C4-2B (cell line): Measurements from ENCODE around the gene SLC25A25.

Experiments used
- H3K27ac ChIP-seq: fragments of 450-650 bp; 2 replicates; pipeline ENCODE4 v1.5.1; 2017
- ZFX ChIP-seq: fragments of 450-650 bp; IDR thresholded peaks from 2 replicates; pipeline ENCODE4 v1.6.1; 2017
- TF ChIP-seq, protein P1 (sequence below): fragments of 450-650 bp; conservative IDR thresholded peaks from 2 replicates; pipeline ENCODE4 v1.5.1; 2017; ENCODE audit warnings: mild to moderate bottlenecking

The SLC25A25 gene

DNA sequence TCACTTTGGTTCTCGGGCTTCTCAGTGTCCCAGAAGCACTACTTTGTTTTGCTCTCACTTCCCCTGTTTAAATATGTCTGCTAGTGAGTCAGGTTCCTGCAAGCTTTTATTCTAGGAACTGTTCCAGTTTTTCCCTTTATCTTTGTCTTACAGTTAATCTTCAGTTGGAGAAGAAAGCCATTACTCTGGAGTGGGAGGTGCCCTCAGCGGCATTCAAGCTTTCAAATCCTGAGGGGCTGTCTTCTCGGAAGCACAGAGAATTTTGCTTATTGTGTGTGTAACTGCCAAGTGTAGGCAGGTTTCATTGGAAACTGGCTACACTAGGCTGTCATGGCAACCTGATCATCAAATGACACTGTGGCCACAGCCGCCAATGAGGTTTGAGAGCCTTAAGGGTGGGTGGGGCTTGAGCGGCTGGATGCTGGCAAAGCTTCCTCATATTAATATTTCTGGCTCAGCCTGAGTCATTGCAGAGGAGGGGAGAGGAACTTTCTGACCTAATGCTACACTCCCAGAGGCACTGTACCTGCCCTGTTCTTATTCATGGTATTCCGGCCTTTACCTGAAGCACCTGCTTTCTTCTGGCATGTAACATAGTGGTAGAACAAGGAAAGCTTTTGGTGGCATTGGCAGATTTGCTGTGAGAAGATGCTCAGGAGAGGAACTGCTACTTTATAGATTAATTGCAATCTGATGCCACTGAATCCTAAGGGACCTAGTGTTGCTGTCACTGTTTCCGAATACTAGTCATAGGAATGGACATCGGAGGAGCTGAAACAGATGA lies 26.3 kb downstream of the SLC25A25 start:
- no peak for TF ChIP-seq ZFX
- TF ChIP-seq, protein P1, sequence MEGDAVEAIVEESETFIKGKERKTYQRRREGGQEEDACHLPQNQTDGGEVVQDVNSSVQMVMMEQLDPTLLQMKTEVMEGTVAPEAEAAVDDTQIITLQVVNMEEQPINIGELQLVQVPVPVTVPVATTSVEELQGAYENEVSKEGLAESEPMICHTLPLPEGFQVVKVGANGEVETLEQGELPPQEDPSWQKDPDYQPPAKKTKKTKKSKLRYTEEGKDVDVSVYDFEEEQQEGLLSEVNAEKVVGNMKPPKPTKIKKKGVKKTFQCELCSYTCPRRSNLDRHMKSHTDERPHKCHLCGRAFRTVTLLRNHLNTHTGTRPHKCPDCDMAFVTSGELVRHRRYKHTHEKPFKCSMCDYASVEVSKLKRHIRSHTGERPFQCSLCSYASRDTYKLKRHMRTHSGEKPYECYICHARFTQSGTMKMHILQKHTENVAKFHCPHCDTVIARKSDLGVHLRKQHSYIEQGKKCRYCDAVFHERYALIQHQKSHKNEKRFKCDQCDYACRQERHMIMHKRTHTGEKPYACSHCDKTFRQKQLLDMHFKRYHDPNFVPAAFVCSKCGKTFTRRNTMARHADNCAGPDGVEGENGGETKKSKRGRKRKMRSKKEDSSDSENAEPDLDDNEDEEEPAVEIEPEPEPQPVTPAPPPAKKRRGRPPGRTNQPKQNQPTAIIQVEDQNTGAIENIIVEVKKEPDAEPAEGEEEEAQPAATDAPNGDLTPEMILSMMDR, result no peak
- peak overlapping the region; percentile 50 for H3K27ac ChIP-seq

DNA sequence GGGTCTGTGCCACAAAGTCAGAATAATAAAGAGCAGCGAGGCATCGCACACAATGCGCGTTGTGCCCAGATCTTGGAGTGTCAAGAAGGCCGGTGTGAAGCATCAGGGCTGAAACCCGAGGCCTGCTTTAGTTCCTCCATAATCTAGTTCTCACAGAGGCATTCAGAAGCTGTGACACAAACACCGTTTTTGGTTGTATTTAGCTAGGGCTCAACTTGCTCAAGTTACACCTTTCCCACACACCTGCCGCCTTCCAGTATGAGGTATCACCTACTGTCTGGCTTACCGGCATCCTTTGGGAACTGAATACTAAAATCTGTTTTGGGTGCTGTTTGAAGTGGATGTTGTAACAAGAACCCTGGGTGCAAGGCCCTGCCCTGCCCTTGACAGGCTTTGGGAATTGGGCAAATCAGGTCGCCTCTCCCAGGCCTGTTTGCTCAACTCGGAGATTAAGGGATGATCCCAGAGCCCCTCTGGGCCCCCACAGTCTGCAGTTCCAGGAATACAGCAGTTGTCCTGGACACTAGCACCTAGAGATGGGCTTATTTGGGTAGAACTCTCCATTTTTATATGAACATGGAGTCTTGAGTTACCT lies 27.0 kb downstream of the SLC25A25 start:
- TF ChIP-seq ZFX, result no peak
- TF ChIP-seq, protein P1, result no peak
- peak overlapping the region; percentile 50 for H3K27ac ChIP-seq

DNA sequence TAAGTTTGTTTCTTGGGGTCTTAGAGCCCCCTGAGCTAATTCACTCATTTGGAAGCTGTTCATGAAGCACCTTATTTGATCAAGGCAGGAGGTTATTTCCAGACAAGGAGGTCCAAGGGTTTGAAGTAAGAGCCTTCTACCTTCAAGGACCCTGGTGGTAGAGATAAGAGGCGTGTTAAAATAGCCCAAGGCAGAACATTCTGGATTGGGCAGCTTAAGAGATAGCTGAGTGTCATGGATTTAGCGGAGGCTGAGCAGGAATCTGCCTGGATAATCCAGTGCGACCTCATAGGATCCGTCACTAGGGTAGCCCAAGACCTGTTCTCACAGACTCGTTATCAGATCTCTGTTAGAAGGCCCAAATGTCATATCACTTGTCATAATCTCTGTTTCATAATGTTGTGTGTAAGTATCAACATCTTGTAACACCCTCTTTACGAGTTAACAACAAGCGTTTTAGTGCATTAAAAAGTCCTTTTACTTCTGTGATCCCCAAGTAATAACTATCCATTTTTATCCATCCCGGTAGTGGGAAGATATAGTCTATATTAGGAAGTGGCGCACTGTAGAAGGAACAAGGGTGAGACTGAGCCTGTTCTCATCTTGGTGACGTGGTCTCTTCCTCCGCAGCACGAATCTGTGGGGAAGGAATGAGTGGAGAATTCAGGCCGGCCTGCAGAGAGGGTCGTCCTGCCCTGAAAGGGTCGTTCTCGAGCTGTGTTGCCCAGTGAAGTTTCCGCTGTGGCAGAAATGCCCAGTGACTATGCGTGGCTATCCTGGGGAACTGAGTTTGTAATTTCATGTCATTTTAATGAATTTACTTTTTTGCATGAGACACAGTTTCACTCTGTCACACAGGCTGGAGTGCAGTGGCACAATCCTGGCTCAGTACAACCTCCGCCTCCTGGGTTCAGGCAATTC lies 28.8 kb downstream of the SLC25A25 start:
- peak overlapping the region; percentile 76 for H3K27ac ChIP-seq
- no peak for TF ChIP-seq ZFX
- TF ChIP-seq, protein P1, result no peak

GRCh38 chr9:128097543-128098296 lies 29.7 kb downstream of the SLC25A25 start:
- H3K27ac ChIP-seq, result peak overlapping the region; percentile 76

GRCh38 chr9:128098297-128099230 lies 30.5 kb downstream of the SLC25A25 start:
- peak overlapping the region; percentile 76 for H3K27ac ChIP-seq
- TF ChIP-seq ZFX, result no peak
- TF ChIP-seq, protein P1, result no peak

More at GRCh38 chr9:128097543-128098296, 29.7 kb downstream of the SLC25A25 start:
- TF ChIP-seq, protein P1, result no peak
- no peak for TF ChIP-seq ZFX

- H3K27ac ChIP-seq, result peak overlapping the region; percentile 76
Measured at GRCh38 chr9:128099231-128099931, 31.3 kb downstream of the SLC25A25 start.

More at GRCh38 chr9:128099231-128099931, 31.3 kb downstream of the SLC25A25 start:
- TF ChIP-seq, protein P1, result no peak
- no peak for TF ChIP-seq ZFX
